WI38 (cell line): ENCODE data around the gene TRRAP.
A peak's percentile ranks its signal among the peaks of the same experiment; 100 is the strongest.
"Not testable (repeated sequence)": the region's sequence is repeated elsewhere in the genome, so short reads cannot be mapped to it uniquely, and the experiment has no call there.

Experiments used
- H3K4me3 ChIP-seq: 2 replicates; pipeline ENCODE4 v1.5.1; 2011; ENCODE audit warnings: low read depth, mild to moderate bottlenecking, control low read depth, low read length
- CTCF ChIP-seq: IDR thresholded peaks from 2 replicates; pipeline ENCODE4 v1.5.1; 2012; ENCODE audit warnings: low read depth, mild to moderate bottlenecking, control low read depth, low read length

The TRRAP gene

DNA sequence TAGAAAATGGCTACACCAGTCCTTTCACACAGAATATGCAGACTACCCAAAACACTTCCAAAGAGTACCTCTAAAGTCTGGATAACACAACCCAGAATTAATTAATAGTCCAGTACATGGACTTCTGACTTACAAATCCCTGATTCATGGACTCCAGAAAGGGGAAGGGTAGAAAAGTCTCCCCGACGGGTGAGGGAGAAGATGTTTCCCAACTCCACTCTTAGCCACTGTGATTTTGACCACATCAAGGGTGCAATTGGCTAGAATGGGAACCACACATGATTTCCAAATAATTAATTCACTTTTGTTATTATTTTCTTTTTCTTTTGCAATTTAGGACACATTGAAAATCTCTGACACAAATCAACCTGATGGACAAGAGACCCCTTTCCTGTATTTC, 9.9 kb upstream of the TRRAP start:
- no peak for TF ChIP-seq CTCF
- H3K4me3 ChIP-seq, result no peak overlapping the region

DNA sequence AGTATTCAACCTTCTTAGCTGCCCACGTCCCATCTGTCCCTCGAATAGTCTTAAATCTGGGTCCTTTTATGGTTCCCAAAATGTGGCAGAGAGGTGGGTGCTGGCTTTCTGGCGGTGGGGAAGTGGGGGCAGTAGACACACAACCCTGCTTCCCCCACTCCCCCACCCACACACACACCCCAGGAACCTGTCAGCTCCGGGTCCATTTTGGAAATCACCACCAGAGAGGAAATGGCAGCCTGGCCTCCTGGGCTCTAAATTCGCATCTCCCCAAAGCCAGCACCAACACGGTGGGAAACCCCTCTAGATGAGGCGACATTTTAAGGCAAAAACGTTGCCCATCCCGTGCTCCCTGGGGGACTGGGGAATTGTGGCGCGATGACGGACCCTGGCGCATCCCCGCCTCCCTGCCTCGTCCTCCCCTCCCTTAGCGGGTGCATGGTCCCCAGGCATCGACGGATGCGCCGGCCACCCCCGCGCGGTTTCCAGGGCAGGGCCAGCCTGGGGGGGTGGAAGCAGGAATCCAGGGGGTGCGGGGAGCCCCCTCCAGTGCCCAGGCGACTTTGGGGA, 9.2 kb upstream of the TRRAP start:
- peak overlapping the region; percentile 60 for H3K4me3 ChIP-seq
- no peak for TF ChIP-seq CTCF

DNA sequence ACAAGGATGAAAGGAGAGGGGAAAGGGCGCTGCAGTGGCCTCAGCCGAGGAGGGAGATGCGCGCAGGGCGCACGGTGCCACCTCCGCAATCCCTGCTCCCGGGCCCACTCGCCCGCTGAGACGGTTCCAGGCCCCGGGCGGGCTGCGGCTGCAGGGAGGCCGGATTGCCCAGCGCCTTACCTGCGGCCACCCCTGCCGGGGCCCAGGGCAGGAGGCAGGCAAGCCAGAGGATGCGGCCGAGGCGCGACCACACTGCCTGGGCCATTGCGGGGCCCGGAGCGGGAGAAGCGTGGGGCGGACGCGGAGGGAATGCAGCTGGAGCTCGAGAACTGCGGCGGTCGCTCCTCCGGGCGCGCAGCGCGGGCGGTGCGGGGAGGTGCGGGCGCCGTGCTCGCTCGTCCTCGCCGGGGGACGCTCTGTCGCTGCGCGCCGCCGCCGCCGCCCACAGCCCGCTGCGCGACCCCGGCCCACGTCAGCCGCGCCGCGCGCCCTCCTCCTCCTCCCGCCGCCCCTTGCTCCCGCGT, 8.7 kb upstream of the TRRAP start, which contains the start of gene TMEM130:
Gene TMEM130, minus strand, starts transcription at position 418 of the 524 bp plus-strand sequence. Its CDS starts 153 bp downstream, at position 265.
- peak within 1 kb of the TSS; percentile 60 for H3K4me3 ChIP-seq
- no peak for TF ChIP-seq CTCF

GRCh38 chr7:98870121-98870651, 8.1 kb upstream of the TRRAP start:
- peak overlapping the region; percentile 60 for H3K4me3 ChIP-seq
- no peak for TF ChIP-seq CTCF

DNA sequence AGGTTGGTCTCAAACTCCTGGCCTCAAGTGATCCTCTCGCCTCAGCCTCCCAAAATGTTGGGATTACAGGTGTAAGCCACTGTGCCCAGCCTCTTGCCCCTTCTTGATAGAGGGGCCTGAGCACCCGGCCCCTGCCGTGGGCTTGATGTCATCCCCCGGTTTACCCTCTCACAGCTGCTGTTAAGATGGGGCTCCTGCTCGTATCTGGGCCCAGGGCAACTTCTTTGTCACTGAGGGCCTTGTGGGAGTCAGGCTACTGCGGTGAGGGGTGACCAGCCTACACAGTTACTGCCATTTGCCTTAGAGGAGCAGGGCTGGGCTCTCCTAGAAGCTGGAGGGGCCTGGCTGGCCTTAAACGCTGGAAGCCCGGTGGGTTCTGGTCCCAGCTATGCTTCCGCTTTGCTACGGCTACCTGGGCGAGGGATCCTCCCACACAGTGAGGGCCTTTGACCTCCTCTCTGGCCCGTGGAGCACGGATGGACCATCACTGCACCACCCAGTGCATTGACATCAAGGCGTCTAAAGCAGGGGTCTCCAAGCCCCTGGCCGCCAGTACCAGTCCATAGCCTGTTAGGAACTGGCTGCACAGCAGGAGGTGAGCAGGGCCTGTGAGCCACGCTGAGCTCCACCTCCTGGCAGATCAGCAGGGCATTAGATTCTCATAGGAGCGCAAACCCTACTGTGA, 7.4 kb upstream of the TRRAP start:
- no peak for TF ChIP-seq CTCF
- H3K4me3 ChIP-seq, result no peak overlapping the region

DNA sequence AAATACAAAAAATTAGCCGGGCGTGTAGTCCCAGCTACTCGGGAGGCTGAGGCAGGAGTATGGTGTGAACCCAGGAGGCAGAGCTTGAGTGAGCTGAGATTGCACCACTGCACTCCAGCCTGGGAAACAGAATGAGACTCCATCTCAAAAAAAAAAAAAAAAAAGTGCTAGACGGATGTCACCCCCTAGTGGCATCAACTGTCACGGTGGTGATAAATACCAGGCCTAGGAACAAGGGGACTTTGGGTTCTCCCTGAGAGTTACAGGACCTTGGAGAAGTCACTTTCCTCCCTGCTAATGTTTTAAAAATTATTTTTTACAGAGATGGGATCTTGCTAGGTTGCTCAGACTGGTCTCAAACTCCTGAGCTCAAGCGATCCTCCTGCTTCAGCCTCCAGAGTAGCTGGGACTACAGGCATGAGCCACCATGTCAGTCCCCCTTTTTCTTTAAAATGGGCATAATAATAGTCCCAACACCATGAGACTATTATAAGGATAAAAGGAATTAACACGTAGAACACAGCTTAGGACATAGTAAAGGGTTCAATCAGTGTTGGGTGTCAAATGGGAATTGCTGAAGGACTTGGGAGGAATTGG, 5.9 kb upstream of the TRRAP start:
- no peak for TF ChIP-seq CTCF
- H3K4me3 ChIP-seq, result no peak overlapping the region

DNA sequence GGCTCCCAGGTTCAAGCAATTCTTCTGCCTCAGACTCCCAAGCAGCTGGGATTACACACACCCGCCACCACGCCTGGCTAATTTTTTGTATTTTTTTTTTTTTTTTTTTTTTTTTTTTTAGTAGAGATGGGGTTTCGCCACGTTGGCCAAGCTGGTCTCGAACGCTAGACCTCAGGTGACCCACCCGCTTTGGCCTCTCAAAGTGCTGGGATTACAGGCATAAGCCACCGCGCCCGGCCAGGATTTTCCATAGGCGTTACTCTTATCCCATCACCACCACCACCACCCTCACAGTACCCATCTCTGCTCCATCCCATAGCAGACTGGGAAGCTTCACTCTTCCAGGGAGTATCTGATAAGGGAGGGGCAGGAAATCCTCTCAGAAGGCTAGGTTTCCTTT, 4.7 kb upstream of the TRRAP start:
- H3K4me3 ChIP-seq, result not testable (repeated sequence)
